Pulmonary artery endothelial cell (primary cell): ENCODE measurements around the gene SELP. TPM values are rescaled to one million over a fixed set of nuclear protein-coding genes. Genes with fewer than 3 reads are reported as not detected.
A peak's percentile ranks its signal among the peaks of the same experiment; 100 is the strongest.

Experiments used
- DNase-seq: peaks from one replicate; pipeline ENCODE4 v3.0.0-alpha.2; 2011; ENCODE audit warnings: low read depth, low spot score
- total RNA-seq: library from RNA; depleted of rRNA; stranded (reverse); fragments of >200 nt; gene quantifications from 2 replicates; pipeline ENCODE4 v1.2.3, GENCODE V29; 2014

SELP gene
- total RNA-seq, 1 donor from 2014 or later, result 3.3 TPM

GRCh38 chr1:169577981-169578738 is 51.8 kb downstream of the SELP start:
- no peak for DNase-seq

DNA sequence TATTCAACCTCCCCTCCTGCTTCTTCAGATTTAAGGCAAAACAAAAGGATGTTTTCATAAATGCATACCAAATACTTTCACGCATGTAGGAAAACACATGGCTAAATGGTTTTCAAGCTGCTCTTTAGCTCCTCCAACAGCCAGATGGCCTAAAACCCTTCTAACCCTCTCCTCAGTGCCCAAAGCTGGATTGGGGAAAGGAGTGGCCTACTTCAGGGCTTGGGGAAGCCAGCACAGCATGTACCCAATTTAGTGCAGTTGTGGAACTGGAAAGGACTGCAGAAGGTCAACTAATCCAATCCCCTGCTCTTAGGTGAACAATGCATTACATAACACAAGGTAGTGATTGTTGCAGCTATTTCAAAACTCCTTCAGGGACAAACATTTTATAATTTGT is 53.0 kb downstream of the SELP start:
- DNase-seq, result no peak

GRCh38 chr1:169576241-169576934 is 53.5 kb downstream of the SELP start:
- no peak for DNase-seq

GRCh38 chr1:169574336-169574735 is 55.6 kb downstream of the SELP start:
- DNase-seq, result no peak

- DNase-seq, result no peak
Observed at GRCh38 chr1:169572187-169572586, 57.7 kb downstream of the SELP start.

DNA sequence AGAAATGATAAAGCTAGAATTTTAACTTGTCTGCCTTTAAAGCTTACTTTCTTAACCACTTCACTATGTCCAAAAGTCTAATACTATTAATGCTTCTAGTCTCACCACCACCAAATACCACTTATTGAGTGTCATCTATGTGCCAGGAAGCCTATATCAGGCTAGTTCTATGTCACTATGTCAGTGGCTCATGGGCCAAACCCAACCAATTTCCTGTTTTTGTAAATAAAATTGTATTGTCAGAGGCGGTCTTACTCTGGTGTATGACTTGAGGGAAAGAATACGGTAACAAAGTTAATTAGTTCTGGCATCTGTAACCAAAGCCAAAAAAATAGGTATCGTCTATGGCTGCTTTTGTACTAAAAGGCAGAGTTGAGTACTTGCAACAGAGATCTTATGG is 58.5 kb downstream of the SELP start:
- no peak for DNase-seq

GRCh38 chr1:169570172-169570574 is 59.8 kb downstream of the SELP start:
- DNase-seq, result no peak

GRCh38 chr1:169568497-169568896 is 61.4 kb downstream of the SELP start:
- no peak for DNase-seq

DNA sequence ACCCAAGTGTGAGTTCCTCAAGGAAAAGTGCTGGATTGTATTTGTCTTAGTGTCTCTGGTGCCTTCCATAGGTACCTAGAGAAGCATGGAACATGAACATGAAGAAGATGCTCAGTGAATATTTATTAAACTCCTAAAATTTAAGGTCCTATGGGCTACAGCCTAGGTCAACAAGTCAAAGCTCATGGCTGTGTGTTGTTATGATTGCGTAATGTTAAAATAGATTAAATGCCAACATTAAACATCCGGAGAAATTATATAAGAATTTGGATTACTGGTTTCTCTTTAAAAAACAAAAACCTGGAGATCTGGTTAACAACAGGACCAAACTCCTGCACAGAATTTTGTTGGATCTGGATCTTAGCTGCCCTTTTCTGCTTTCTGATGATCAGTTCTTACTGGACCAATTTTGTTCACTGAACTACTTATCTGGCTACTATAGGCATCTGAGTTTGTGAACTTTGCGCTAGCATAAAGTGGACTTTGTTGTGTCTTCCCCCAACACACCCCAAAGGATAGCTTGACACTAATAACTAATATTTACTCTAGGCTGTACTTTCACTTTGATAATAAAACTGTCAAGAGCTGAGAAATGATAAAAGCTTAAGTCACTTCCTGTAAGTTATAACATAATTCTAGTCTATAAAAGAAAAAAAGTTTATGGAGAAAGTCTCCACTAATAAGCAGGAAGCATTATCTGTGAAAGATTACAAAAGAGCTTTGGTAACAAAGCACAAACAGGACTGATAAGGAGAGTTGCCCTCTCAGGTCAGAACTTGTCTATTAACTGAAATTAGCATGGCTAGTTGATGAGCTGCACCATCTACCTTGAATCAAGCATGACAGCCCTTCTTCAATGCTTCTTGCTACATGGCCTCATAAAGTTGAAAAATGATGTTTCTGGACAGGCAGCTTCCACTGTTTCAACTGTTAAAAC is 64.3 kb downstream of the SELP start:
- no peak for DNase-seq

DNA sequence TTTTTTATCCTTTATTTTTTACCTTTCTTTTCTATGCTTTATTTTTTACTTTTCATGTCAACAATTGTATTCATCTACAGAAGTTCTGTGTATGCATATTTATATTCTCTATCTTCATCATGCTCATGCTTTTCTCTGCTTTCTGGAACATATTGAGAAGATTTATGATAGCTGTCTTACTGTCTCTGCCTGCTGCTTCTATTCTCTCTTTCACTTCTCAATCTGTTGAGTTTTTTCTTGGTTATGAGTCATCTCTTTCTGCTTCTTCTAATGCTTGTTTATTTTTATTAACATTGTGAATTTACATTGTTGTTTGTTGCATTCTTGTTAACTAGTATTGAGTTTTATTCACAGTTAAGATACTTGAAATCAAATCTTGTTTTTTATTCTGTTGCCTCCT is 66.3 kb downstream of the SELP start:
- no peak for DNase-seq

GRCh38 chr1:169563019-169563615 is 66.8 kb downstream of the SELP start:
- no peak for DNase-seq

GRCh38 chr1:169561692-169562091 is 68.2 kb downstream of the SELP start:
- DNase-seq, result no peak

DNA sequence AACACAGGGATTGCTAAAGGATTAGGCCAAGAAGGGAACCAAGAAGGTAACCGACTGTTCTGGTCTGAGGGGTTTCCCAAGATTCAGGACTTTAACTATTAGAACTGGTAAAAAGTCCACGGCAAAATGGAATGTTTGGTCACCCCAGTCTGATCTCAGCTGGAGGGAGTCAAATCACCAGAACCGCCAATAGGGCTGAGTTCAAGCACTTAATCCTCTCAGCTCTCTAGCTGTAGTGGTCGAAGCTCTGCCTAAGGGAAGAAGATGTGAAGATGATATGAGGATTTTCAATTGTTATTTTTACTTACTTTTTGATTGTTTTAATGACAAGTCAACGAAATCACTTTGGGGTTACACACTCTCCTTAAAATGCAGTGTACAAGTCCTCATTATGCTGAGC is 72.8 kb downstream of the SELP start:
- DNase-seq, result no peak

DNA sequence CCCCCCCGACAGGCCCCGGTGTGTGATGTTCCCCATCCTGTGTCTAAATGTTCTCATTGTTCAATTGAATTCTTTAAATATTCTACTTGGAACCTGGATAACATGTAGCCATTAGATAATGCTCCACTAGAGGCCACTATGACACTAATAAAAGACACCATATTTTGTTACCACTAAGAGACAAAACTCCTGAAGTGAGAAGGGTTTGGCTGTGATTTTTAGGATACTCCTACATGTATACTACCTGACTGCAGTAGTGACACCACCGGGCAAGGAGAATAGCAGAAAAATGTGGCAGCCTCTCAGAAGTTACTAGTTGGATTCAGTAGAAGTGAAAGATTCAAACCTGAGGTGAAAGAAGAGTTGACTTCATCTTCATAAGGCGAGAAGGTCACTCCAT is 79.6 kb downstream of the SELP start:
- peak; percentile 2 for DNase-seq

DNA sequence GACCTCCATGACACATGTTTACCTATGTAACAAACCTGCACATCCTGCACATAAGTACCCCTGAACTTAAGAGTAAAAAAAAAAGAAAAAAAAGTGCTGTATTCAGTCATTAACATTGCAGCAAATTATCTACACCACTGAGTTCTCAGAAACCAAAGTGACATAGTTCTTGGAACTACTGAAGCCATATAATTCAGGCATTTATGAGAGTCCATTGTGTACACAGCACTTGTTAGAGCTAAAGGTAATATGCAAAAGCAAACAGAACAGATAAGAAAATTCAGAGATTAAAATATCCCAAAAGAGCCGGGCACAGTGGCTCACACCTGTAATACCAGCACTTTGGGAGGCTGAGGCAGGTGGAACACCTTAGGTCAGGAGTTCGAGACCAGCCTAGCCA is 81.6 kb downstream of the SELP start:
- no peak for DNase-seq

- DNase-seq, result peak; percentile 27
Observed at GRCh38 chr1:169546087-169546995, 83.6 kb downstream of the SELP start.

DNA sequence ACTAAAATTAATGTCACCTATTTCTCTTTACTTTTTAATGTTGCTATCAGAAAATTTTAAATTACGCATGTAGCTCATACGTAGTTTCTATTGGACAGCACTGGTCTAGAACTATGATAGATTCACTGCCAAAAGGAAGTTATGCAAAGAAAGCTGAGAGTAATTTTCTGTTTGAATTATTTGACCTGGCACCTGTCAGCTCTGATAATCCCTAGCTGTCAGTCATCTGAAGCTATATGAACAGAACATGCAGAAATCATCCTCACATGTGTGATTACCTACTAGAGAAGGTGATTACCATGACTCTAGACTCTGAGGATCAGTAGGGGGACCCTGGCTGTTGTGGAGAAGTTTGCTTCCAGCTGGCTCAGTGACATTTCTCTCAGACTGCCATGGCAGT is 84.5 kb downstream of the SELP start:
- DNase-seq, result no peak

GRCh38 chr1:169538998-169539871 is 90.7 kb downstream of the SELP start:
- no peak for DNase-seq
